GM19023 (cell line): ENCODE results near the gene ERBB4.

Source experiments
- ATAC-seq: cut with Tn5 transposase; IDR thresholded peaks from one replicate; pipeline ENCODE4 v1.9.1; 2021; ENCODE audit warnings: mild to moderate bottlenecking, moderate library complexity; ENCODE audit not compliant: unreplicated experiment

Gene ERBB4

DNA sequence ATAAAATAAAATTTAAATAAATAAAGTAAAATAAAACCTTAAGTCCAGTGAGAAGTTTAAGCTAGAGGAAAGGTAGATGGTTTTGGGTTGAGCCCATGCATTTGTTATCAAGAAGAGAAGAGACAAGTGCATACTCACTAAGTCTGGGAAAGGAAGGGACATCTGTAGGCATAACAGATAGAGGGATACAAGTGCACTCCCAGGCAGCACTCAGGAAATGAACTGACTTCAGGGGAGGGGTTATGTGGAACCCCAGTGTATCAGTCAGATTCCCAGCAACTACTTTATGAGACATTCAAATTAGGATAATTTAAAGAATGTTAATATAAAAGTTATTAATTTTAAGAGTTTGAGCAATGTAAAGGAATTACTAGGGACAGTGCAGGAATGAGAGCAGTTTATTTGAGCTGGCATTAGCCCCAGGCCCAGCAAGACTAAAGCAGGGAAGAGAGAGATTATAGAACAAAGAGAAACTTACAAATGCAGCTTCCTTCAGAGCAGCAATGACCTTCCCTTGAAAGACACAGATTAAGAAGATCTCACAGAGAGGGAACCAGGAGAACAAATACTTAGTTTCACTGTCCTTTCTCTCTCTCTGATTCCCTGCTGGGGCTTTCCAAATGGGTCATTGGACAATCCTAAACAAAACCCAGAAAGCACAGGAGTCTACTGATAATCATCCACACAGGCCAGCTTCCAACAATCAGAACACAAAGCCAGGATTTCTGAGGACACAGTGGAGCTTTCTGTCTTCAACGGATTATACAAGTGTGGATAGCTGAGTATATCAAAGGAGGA is 109.7 kb downstream of the ERBB4 start:
- ATAC-seq: no peak

DNA sequence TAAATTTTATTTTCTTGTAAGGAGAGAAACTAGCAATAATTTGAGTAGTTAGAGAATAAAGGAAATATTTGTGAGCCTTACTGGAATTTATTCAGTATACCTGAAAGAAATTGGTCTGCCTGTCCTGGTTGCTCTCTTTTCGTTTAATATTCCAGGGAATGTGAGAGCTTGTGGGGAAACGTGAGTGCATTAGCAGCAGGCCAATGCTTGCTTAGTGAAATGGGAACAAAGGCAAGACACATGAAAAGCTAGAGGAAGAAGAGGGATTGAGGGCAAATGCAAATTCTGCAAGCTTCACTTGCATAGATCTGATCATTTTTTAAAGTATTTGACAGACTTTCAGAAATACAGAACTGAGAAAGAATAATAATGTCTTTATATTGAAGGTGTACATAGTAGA is 111.0 kb downstream of the ERBB4 start:
- no peak for ATAC-seq

DNA sequence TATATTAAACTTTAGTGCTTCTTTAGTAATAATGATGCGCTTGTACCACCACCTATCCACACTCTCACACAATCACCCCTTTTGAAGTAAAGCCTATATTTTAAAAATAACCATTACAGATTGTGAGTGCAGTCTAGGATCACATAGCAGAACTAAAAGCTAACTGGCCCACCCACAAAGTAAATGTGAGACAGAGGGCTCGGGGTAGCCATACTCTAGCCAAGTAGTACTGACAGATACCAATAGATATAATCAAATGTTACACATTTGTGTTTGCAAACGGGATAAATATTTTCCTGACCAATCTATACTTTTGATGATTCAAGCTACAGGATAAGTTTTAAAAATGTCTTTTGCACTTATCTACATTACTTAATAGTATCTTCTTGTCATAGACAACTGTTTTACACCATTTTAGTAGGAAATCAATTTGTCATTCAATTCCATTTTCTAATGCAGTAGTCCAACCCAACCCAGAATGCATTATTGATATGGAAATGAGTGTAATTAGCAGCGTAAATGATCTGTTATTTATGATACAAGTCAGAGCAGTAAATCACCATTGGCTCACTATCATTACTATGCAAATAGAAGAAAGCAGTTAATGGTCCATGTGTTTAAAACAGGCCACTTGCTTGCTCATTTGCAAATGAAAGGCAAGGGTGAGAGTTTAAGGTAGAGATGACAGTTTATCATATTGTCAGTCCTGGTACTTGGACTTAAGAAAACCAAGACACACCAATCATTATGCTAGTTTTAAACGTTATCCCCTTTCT is 111.8 kb downstream of the ERBB4 start:
- ATAC-seq: no peak

DNA sequence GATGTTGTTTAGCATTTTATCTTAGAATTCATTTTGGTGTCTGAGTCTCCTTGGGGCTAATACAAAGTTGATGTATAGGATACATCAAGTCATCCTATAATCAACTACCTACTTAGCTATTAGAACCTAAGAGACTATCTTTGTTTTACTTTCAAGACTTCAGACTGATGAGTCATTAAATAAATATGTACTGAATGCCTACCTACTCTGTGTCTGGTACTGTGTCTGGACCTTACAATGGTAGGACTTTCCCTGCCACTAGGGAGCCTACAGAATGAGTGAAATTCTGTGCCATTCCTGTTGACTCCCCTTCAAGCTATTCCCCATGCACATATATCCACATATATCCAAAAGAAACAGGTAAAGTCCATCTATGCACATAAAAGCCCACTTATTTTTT is 114.5 kb downstream of the ERBB4 start:
- no peak for ATAC-seq

DNA sequence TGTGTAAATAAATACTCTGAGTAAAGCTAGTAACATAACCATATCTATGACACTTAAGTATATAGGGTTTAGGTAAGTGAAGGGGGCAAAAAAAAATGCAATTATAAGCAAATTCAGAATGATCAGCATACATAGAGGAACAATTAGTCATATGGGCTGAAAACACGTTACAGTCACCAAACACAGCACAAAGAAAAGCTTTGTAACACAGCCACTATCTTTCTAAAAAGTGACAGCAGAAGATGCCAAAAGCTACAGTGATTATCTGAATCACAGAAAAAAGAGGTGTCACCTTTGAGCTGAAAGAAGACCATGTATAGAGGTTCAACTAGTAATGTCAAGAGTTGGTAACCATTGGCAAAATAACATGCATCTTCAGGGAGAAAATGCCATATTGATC is 115.5 kb downstream of the ERBB4 start:
- ATAC-seq: no peak

DNA sequence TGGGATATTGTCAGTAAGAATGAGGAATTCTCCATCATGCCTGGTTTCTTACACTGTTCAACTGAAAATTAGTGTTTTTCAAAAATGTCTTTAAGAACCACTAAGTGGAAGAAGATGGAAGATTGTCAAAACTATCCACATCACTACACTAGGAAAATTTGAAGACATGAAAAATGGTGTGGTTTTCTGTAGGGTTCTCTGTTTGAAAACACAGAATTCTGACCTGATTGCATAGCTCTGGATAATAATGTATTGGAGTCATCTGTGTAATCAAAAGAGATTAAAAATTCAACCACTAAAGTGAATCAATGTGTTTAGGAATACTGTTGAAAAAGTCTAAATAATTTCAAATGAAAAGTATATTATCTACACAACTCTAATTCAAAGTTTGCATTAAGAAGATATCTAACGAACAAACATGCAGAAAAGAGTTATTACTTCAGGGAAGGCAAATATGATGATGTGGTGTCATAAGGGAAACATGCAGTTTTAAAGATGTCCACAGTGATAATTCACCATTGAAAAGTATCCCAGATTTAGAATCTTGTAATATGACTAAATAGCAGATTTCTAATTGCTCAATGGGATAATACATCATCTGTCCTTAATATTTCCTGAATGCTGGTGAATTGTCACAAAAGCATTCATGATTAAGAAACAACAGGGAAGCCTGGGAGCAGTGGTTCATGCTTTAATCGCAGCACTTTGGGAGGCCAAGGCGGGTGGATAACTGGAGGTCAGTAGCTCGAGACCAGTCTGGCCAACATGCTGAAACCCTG is 116.9 kb downstream of the ERBB4 start:
- ATAC-seq: no peak

DNA sequence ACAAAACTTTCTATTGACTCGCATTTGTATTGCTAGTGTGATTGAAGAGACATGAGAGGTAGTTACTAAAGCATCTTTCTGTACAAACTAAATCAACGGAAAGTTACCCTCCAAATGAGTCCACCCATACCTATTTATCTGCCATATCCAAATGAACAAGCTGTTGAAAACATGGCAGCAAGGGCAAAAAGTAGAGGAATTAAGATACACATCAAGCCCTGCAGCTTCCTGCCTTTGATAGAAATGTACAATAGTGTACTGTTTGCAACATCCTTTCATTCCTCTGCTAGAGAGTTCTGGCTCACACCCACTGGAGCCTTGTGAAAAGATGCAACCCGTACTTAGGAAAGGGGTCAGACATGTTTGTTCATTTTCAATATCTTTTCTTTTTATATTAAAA is 122.5 kb downstream of the ERBB4 start:
- no peak for ATAC-seq

DNA sequence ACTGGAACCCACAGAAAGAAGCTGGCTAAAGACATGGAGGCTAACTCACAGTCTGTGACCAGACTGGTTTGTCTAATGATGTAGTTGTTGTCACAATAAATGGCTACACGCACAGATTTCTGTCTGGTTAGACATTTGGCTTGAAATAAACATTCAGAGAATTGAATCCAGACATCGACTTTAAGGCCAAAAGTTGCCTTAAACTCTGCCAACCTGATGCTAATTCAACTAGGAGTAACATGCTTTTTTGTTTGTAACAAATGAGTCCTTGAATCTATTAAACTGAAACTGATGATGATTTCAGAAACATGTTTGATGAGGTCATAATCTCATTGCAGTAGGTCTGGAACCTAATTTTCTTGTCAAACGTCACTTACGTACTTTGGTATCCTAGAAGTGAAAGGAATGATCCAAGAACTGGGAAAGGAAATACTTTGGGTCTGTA is 123.8 kb downstream of the ERBB4 start:
- no peak for ATAC-seq

DNA sequence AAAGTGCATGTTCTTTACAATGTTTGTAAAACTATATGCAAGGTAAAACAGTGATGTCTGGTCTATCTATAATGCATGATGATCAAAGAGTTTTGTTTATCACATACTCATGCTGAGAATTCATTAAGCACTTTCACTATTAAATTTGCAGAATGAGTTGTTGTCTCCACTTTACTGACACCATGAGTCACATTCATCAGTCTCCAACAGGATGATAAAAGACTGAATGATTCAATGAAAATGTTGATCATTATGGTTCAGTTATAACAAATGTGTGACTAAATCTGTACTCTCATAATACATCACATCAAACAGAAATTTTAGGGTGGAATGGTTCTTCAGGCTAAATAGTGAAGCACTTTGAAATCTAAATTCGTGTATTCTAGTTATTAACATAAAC is 129.0 kb downstream of the ERBB4 start:
- ATAC-seq: no peak

DNA sequence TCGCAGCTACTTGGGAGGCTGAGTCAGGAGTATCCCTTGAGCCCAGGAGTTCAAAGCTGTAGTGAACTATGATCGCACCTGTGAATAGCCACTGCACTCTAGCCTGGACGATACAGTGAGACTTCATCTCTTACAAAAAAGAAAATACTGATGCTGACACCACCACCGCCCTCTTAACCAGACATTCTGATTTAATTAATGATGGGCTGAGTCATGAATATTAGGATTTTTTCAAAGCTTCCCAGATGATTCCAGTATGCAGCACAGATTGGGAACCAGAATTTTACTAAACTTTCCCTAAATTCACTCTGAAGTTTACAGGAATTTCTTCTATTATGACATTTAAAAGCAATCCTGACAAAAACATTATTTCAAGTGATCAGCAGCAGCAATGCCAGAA is 130.1 kb downstream of the ERBB4 start:
- no peak for ATAC-seq

DNA sequence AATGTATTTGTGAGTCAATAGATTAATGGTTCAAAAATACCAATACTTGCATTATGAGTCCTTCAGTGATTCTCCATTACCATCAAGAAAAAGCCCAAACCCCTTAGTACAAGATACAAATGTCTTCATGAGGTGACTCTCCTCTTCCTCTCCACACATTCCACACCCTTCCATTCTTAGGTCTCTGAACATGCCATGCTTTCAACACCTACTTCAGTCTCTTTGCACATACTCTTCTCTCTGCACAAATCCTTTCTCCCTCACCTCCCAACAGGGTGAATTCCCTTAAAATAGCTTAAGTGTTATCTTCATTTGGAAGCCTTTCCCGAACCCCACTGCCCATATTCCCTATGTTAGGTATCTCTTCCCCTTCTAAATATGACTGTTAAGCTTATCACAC is 131.9 kb downstream of the ERBB4 start:
- ATAC-seq: no peak

DNA sequence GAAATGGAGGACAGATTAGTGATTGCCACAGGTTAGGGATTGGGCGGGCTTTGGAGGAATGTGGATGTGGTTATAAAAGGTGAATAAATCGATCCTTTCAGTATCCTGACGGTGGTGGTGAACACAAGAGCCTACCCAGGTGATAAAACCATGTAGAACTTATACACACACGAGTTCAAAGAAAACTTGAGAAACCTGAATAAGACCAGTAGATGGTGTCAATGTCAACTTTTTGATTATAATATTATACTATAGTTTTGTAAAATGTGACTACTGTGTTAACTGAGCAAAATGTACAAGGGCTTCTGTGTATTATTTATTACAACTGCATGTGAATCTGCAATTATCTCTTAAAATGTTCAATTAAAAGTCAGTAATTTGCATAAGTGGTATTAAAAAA is 136.3 kb downstream of the ERBB4 start:
- no peak for ATAC-seq

DNA sequence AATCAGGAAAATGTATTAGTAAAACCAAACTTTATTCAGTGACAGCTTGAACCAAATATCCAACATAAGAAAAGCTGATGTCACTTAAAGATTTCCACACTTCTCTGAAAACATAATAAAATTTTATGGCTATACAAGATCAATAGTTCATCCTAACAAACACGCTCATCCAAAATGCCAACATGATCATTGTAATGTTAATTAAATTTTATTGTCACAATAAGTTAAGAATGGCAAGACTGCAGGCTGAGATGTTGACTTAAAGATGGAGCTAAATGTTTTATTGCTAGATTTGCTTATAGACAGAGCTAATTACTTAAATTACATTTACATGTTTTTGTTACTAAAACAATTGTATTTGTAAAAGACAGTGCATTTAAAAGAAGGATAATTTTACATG is 140.3 kb downstream of the ERBB4 start:
- ATAC-seq: no peak

DNA sequence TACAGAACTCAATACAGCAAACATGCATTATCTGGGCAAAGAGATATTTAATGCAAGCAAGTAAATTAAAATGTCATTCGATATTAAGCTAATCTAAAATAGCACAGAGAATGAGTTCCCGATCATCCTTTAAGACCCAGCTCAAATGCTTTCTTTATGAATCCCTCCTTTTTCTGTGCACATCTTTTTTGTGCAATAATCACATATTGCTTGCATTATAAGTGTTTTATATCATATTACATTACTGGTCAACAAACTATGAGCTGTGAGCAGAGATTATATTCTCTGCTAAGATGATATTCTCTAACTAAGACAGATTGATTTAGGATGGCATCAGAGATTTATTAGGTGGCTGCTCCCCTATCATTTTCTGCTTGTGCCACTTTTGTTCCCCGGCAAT is 146.1 kb downstream of the ERBB4 start:
- no peak for ATAC-seq

DNA sequence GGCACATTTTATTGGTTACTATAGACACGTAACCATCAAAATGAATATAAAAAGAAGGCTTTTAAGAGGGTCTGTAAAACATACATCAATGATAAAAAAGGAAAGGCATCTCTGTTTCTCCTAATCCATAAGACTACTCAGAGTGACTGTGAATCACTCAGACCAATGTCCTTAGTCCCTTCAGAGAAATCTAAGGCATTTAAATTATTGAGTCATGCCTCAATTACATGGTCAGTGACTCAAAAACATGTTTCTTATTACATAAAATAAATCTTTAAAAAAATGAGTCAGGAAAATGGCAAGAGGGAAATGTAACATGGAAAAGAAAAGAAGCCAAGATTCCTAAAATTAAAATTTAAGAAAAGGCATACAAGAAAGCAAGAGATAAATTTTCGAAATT is 146.6 kb downstream of the ERBB4 start:
- no peak for ATAC-seq

DNA sequence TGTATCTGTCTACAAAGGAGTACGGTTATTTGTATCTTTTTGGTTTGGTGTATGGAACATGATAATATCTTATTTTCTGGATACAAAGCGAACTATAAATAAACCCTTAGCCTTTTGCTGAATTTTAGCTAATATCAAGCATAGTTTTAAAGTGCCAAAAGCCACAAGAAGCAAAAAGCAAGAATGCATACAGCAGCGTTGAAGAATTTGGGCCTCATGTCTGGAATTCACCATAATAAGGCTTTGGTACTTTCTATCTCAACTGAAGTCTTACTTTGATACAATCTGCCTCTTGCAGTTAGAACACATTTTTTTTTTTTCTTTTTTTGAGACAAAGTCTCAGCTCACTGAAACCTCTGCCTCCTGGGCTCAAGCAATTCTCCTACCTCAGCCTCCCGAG is 151.5 kb downstream of the ERBB4 start:
- ATAC-seq: no peak

DNA sequence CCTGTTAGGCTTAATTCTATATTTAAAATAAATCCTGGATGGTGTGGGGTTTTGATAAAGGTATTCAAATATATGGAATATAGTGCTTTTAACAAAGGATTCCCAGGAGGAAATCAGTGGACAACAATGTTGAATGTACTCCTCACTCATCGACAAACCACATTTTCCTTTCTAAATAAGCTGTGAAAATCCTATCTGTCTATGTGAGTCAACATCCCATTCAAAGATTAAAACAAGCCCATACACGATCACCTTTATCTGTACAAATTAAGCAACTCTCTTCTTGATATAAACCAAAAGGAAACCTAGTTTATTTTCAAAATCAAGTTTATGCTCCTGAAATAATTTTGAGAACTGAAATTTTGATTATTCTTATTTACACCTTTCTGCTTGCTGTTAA is 153.4 kb downstream of the ERBB4 start:
- no peak for ATAC-seq

DNA sequence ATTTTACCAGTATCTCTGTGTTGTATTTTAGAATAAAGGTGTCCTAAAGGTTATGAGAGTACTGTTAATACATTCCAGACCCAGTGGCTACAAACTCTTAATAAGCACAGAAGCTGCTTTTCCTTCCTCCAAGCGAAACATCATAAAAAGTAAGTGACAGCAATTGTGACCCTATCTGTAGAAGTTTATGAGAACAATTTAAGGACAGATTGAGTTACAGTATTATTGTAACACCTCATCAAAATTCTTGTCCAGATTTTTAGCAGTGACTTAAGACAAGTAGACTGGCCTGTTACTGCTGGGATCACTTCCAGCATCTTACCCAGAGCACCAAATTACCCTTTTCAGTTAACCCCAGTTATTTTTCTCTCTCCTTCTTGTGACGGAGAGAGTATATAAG is 154.6 kb downstream of the ERBB4 start:
- ATAC-seq: no peak

DNA sequence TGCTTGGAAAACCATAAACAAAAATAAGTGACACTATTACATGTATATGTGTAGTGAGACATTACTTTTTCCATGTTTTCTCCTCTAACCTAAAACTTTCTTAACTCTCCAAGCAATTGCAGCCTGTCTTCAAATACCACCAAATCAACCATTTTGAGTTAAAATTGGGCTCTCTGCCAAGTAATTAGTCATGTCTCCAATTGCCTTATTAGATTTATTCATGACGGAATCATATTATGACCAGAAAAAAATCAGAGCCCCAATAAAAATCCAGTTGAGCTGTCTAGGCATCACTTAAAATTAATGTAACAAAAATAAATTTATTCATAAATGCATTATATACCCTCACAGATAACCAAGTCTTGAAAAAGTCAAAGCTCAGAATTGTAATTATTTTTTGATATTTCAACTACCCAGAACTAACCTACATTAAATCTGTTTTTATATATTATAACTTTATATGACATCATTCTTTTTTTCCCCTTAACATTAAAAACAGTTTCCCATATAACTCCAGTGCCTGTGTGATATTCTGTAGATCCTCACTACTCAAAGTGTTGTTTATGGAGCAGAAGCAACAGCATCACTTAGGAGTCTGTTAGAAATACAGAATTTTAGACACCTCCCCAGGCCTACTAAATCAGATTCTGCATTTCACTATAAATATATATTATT is 157.0 kb downstream of the ERBB4 start:
- ATAC-seq: no peak

DNA sequence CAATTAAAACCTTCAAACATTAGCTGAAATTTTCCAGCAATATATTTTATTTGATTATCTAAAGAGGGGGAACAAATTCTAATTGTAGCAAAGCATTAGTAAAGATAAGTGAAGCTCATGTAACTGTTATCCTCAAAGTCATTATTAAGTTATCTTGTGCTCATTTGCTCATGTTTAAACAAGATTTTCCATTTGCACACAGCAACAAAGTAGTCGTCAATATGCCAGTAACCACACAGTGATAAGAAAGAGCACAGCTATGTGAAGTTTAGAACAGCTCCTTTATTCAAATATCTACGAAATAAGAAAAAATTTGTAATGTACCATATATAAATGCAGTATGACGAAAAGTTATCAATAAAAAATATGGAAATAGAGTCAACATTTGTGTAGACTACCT is 159.5 kb downstream of the ERBB4 start:
- no peak for ATAC-seq

DNA sequence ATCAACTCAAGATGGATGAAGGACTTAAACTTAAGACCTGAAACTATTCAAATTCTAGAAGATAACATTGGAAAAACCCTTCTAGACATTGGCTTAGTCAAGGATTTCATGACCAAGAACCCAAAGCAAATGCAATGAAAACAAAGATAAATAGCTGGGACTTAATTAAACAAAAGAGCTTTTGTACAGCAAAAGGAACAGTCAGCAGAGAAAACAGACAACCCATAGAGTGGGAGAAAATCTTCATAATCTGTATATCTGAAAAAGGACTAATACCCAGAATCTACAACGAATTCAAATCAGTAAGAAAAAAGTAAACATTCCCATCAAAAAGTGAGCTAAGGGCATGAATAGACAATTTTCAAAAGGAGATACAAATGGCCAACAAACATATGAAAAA is 171.2 kb downstream of the ERBB4 start:
- no peak for ATAC-seq
